Thyroid gland (tissue), 4 donors: Measurements from ENCODE around the gene KLHL35.

Experiments used
- CTCF ChIP-seq, 6 experiments: fragments of 200-600 bp in 3 of 6; fragments of 450-650 bp in 3 of 6; sonication (generic) in 3 of 6; IDR thresholded peaks; one replicate each; pipeline ENCODE4 v1.5.1; 2016 to 2019; ENCODE audit warnings: antibody characterized with exemption in 6 of 6, mild to moderate bottlenecking in 2 of 6, inconsistent platforms in 1 of 6, moderate library complexity in 1 of 6
- POLR2A ChIP-seq, 2 donors: fragments of 450-650 bp; IDR thresholded peaks; one replicate each; pipeline ENCODE4 v1.6.1; 2017; ENCODE audit warnings: antibody characterized with exemption in 2 of 2, mild to moderate bottlenecking in 2 of 2, moderate library complexity in 1 of 2

GRCh38 chr11:75473684-75474083 is 40.7 kb upstream of the KLHL35 start:
- TF ChIP-seq CTCF (IDR thresholded peaks at IDR 0.05) = no peak
- TF ChIP-seq POLR2A (IDR thresholded peaks at IDR 0.05) = no peak
